HG02840 (cell line): Measurements from ENCODE around the gene NACC1.

Experiments used
- ATAC-seq: cut with Tn5 transposase; IDR thresholded peaks from one replicate; pipeline ENCODE4 v1.9.1; 2021; ENCODE audit warnings: mild to moderate bottlenecking, moderate library complexity, moderate number of reproducible peaks; ENCODE audit not compliant: unreplicated experiment, low FRiP score

The NACC1 gene

GRCh38 chr19:13187419-13187818 lies 69.4 kb downstream of the NACC1 start:
- ATAC-seq, result no peak

- no peak for ATAC-seq
Observed at GRCh38 chr19:13189600-13189999, 71.5 kb downstream of the NACC1 start.
